GM18907 (cell line): ENCODE results near the gene RAC2.
A peak's percentile ranks its signal among the peaks of the same experiment; 100 is the strongest.
"Not testable (repeated sequence)": the region's sequence is repeated elsewhere in the genome, so short reads cannot be mapped to it uniquely, and the experiment has no call there.

ENCODE experiments used
- ATAC-seq: cut with Tn5 transposase; IDR thresholded peaks from one replicate; pipeline ENCODE4 v1.9.1; 2021; ENCODE audit warnings: mild to moderate bottlenecking, moderate library complexity; ENCODE audit not compliant: unreplicated experiment

RAC2 gene

GRCh38 chr22:37256075-37256726 is 12.1 kb upstream of the RAC2 start:
- ATAC-seq = no peak

DNA sequence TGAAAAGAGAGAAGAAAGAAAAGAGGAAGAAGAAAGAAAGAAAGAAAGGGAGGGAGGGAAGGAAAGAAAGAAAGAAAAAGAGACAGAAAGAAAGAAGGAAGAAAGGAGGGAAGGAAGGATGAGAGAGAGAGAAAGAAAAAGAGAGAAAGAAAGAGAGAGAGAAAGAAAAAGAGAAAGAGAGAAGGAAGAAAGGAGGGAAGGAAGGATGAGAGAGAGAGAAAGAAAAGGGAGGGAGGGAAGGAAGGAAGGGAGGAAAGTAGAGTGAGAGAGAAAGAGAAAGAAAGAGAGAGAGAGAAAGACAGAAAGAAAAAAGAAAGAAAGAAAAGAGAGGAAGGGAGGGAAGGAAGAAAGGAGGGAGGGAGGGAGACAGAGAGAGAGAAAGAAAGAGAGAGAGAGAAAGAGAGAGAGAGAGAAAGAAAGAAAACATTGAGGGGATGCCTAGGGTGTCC is 11.5 kb upstream of the RAC2 start:
- no peak for ATAC-seq

DNA sequence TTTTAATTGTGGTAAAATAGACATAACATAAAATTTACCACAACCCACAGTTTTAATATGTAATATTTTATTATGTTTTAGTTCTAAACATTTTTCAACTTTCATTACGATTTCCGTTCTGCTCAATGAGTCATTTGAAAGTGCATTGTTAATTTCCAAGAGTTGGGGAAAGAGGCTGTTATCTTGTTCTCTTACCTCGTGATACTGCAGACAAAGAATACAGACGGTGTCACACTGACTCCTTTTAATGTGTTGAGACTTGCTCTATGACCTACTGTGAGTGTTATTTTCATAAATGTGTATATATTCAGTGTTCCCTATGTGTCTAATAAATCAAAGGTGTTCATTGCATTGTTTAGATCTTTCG is 10.8 kb upstream of the RAC2 start:
- ATAC-seq = no peak

DNA sequence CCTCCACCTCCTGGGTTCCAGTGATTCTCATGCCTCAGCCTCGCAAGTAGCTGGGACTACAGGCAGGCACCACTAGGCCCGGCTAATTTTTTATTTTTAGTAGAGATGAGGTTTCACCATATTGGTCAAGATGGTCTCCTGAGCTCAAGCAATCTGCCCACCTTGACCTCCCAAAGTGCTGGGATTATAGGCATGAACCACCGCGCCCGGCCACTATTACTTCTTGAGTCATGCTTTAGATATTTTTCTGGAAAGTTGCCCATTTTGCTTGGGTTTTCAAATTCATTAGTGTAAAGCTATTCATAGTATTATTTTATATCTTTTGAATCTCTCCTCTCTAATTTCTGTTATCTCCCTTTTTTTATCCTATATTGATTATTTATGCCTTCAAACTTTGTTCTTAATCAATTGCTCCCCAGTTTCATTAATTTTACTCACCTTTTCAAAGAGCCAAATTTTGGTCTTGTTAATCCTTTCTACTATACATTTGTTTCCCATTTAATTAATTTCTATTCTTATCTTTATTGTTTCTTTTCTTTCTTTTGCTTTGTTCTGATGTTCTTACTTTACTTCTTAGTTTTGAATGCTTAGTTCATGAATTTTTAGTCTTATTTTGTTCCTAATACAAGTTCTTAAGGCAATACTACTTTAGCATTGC is 10.3 kb upstream of the RAC2 start:
- no peak for ATAC-seq

GRCh38 chr22:37253126-37253660 is 9.1 kb upstream of the RAC2 start:
- ATAC-seq = no peak

DNA sequence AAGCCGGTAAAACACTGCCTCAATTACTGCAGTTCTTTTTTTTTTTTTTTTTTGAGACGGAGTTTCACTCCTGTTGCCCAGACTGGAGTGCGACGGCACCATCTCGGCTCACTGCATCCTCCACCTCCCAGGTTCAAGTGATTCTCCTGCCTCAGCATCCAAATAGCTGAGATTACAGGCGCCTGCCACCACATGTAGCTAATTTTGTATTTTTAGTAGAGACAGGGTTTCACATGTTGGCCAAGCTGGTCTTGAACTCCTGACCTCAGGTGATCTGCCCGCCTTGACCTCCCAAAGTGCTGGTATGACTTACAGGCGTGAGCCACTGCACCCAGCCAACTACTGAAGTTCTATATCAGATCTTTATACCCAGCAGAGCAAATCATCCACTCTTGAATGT is 7.8 kb upstream of the RAC2 start:
- not testable (repeated sequence) for ATAC-seq

DNA sequence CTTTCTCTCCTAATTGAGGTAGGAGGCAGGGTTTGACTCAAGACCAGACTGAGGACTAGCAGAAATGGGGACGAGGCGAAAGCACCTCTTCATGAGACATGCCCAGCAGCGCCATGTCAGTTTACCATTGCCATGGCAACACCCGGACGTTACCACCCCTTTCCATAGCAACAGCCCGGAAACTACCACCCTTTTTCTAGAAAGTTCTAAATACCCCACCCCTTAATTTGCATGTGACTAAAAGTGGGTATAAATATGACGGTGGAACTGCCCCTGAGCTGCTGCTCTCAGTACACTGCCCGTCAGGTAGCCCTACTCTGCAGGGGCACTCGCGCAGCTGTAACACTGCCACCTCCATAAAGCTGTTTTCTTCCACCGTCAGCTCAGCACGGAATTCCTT is 5.9 kb upstream of the RAC2 start:
- no peak for ATAC-seq

- ATAC-seq = no peak
Measured at GRCh38 chr22:37248251-37248650, 4.2 kb upstream of the RAC2 start.

DNA sequence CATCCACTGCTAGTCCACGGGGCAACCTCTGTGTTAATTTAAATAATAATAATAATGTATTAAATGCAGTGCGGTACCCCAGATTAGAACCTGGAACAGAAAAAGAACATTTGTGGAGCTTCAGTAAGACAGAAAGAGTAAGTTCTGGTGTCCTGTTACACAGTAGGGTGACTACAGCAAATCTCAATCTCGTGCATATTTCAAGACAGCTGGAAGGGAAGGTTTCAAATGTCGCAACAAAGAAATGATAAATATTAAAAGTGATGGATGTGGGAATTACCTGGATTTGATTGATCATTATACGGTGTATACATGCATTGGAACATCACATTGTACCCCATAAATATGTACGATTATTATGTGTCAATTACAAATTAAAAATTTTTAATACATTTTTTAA is 1.7 kb upstream of the RAC2 start:
- no peak for ATAC-seq

GRCh38 chr22:37244922-37245722 is 1.1 kb upstream of the RAC2 start:
- no peak for ATAC-seq

DNA sequence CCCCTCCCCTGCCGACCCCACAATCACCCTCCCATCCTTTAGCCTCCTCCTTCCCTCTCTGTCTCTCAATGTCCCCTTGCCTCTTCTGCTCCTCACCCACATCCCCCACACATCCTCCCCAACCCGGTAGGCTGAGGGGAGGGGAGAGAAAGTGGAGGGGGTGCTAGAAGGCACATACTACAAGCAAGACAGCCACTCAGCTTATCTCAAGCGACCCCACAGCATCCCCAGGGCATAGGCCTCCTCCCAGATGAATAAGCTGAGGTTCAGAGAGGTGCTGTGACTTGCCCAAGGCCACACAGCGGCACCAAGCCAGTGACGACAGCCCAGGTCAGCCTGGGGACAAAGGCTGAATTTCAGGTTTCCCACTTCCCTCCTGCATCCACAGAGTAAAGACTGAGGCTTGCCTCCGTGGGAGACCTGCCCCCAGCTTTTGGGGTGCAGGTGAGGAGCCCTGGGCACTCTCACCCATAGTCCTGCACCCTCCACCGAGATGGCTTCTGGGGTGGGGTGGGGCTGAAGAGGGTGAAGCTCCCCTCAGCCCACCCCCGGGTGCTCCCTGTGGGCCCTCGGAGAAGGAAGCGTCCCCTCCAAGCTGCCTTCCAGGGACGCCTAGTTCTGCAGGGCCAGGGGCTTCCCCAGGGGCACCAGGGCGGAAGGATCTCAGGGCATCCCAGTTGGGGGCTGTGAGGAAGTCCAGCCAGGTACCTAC is 511 bp downstream of the RAC2 start:
- ATAC-seq = peak; percentile 15

GRCh38 chr22:37242395-37242918 is 1.6 kb downstream of the RAC2 start:
- ATAC-seq = peak; percentile 59

DNA sequence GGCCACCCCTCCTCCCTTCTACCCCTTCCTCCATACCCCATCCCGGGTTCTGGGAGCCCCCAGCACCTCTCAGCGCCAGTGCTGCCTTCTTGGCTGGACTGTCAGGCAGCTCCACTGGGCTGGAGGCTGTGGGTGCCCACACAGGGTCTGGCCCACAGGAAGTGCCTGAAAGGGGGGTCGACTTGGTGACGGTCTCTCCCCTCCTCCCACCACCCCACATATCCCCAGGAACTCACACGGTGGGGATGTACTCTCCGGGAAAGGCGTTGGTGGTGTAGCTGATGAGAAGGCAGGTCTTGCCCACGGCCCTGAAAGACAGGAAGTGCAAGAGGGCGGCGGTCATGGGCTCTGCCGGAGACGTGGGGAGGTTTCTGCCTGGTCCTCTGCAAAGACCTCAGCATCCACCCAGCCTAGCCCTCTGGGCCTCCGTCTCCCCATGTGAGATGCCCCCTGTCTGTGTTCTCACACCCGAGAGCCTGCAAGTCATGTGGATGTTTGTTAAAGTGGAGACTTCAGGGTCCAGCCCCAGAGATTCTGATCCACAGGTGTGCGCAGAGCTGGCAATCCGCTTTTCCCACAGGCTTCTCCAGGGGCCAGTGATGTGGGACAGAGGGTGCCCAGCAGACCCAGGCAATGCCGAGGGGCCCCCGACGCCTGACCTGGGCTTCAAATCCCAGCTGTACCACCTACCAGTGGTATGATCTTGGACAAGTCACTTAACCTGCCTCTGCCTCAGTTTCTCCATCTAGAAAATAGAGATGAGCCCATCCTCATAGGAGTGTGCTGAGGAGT is 2.5 kb downstream of the RAC2 start:
- no peak for ATAC-seq

DNA sequence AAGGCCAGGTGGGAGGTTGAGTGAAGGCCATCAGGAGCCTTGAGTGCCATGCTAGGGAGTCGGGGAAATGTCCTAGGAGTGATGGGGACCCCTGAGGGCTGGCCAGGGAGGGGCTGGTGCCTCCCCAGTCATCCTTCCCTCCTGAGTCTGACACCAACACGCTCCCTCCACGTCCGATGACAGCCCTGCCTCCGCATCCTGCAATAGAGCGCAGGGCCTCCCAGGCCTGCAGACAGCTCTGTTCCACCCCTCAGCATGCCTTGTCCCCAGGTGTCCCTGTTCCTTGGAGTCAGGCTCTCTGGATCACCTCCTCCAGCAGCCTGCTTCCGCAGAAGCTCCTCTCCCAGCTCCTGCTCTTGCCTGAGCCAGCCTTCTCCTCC is 3.1 kb downstream of the RAC2 start:
- no peak for ATAC-seq

DNA sequence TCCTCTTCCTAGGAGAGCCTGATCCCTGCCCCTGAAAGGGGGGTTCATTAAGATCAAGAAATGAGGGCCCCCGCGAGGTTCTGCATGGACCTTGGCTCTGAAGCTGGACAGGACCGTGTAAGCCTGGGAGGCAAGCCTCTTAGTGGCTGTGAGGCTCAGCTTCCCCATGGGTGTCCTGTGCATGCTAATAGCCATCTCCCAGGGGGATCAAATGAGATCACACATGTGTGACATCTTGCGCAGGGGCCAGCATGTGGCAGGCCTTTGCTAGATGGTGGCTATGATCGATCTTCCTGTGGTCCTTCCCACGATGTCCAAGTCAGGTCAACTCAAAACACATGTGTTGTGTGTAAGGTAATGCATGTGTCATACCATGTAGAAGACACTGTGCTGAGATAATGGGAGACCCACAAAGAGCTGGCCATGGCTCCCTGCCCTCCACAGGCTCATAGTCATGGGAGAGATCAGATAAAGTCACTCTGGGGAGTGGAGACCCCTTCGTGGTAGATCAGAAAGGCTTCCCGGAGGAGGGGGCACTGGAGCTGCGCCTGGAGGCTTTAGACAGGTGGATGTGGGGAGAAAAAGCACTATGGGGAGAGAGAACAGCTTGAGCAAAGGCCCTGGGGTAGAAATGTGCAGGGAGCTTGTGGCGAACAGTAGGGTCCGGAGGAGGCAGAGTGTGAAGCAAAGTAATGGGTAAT is 3.7 kb downstream of the RAC2 start:
- no peak for ATAC-seq

GRCh38 chr22:37239336-37240239 is 4.5 kb downstream of the RAC2 start:
- no peak for ATAC-seq

GRCh38 chr22:37237371-37238268 is 6.4 kb downstream of the RAC2 start:
- no peak for ATAC-seq
